GM21447 (cell line): ENCODE measurements around the gene CERS6.
A peak's percentile ranks its signal among the peaks of the same experiment; 100 is the strongest.

Source experiments
- ATAC-seq: cut with Tn5 transposase; IDR thresholded peaks from one replicate; pipeline ENCODE4 v1.9.1; 2021; ENCODE audit not compliant: unreplicated experiment

CERS6 gene

GRCh38 chr2:168528469-168528868 lies 72.4 kb downstream of the CERS6 start:
- no peak for ATAC-seq

- ATAC-seq = no peak
Measured at GRCh38 chr2:168529054-168529833, 73.2 kb downstream of the CERS6 start.

- no peak for ATAC-seq
Measured at GRCh38 chr2:168529900-168530561, 74.0 kb downstream of the CERS6 start.

- ATAC-seq = peak; percentile 59
Measured at GRCh38 chr2:168530982-168531622, 75.0 kb downstream of the CERS6 start.

GRCh38 chr2:168534926-168535325 lies 78.9 kb downstream of the CERS6 start:
- ATAC-seq = no peak

GRCh38 chr2:168536925-168537466 lies 80.9 kb downstream of the CERS6 start:
- ATAC-seq = no peak

- no peak for ATAC-seq
Measured at GRCh38 chr2:168538133-168538532, 82.1 kb downstream of the CERS6 start.

GRCh38 chr2:168538534-168538933 lies 82.5 kb downstream of the CERS6 start:
- no peak for ATAC-seq

- no peak for ATAC-seq
Measured at GRCh38 chr2:168539945-168540344, 83.9 kb downstream of the CERS6 start.

GRCh38 chr2:168541858-168542257 lies 85.8 kb downstream of the CERS6 start:
- no peak for ATAC-seq

- no peak for ATAC-seq
Measured at GRCh38 chr2:168543037-168543436, 87.0 kb downstream of the CERS6 start.

- ATAC-seq = no peak
Measured at GRCh38 chr2:168543935-168544334, 87.9 kb downstream of the CERS6 start.

- ATAC-seq = no peak
Measured at GRCh38 chr2:168545439-168546082, 89.5 kb downstream of the CERS6 start.

GRCh38 chr2:168550670-168551069 lies 94.6 kb downstream of the CERS6 start:
- no peak for ATAC-seq

- ATAC-seq = peak; percentile 100
Measured at GRCh38 chr2:168552450-168552856, 96.4 kb downstream of the CERS6 start.

- ATAC-seq = no peak
Measured at GRCh38 chr2:168555283-168555682, 99.2 kb downstream of the CERS6 start.

GRCh38 chr2:168559187-168559586 lies 103.1 kb downstream of the CERS6 start:
- ATAC-seq = no peak

GRCh38 chr2:168560817-168561499 lies 104.9 kb downstream of the CERS6 start:
- no peak for ATAC-seq

- no peak for ATAC-seq
Measured at GRCh38 chr2:168561991-168562390, 105.9 kb downstream of the CERS6 start.

- no peak for ATAC-seq
Measured at GRCh38 chr2:168562971-168563370, 106.9 kb downstream of the CERS6 start.

- ATAC-seq = no peak
Measured at GRCh38 chr2:168564641-168565040, 108.6 kb downstream of the CERS6 start.
